Effector CD4-positive, alpha-beta T cell (primary cell): ENCODE results near the gene JSRP1.

ENCODE experiments used
- DNase-seq: peaks from one replicate; pipeline ENCODE4 v3.0.0-alpha.2; 2020

Gene JSRP1

DNA sequence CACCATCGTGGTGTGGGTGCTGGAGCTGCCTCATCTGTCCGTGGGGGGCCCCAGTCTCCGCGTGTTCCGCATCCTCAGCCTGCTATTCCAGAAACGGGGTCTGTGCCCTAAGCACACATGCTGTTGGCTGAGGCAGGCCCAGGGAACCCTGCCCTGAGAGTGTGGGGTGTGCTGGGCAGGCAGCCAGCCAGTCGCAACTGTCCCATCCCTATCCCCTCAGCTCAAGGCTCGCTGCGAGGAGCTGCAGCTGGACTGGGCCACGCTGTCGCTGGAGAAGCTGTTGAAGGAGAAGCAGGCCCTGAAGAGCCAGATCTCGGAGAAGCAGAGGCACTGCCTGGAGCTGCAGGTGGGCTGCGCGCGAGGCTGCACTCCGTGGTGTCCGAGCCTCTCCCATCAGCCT, 42.0 kb downstream of the JSRP1 start:
- DNase-seq, result no peak

DNA sequence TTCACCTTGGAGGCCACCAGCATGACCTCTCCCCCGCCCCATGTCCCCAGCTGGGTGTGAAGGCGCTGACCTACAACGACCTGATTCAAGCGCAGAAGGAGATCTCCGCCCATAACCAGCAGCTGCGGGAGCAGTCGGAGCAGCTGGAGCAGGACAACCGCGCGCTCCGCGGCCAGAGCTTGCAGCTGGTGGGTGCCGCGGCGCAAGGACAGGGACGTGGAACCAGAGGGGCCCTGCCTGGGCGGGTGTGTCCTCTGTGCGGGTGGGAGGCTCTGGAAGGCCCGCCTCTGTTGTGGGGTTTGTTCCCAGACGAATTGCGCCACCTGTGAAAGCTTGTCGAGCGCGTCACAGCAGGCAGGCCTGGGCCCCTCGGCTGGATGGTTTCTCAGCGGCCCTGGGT, 42.4 kb downstream of the JSRP1 start:
- no peak for DNase-seq

DNA sequence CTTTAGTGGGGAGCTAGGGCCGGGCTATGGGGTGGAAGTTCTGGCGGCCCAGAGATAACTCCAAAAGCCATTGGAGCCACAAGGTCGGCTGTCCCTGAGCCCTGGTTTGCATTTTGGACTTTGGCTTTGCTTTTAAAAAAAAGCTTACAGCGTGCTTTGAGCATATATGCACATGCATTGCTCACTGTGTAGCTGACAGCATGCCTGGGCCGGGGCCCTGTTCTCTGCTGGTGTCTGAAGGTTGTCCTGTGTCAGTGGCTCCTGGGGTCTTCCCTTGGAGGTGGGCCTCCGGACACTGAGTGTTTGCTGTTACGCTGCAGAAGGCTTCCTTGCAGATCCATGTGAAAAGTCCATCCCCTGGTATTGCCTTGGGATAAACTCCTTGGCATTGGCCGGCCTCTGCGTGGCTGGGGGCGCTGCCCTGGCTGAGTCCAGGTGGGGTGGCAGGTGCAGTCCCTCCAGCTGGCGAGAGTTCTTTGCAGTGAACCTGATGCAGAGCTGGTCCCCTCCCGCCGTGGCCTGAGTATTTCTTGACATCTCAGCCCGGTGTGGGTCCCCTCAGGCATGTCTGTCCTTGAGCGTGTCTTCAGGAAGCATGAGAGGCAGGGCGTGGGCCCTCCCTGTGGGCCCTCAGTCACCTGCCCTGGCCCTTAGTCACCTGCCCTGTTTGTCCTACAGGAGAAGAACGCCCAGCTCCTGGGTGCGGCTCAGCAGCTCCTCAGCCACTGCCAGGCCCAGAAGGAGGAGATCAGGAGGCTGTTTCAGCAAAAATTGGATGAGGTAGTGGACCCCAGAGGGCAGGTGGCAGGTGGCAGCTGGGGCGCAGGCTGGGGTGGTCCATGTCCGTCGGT, 43.1 kb downstream of the JSRP1 start:
- DNase-seq, result no peak

DNA sequence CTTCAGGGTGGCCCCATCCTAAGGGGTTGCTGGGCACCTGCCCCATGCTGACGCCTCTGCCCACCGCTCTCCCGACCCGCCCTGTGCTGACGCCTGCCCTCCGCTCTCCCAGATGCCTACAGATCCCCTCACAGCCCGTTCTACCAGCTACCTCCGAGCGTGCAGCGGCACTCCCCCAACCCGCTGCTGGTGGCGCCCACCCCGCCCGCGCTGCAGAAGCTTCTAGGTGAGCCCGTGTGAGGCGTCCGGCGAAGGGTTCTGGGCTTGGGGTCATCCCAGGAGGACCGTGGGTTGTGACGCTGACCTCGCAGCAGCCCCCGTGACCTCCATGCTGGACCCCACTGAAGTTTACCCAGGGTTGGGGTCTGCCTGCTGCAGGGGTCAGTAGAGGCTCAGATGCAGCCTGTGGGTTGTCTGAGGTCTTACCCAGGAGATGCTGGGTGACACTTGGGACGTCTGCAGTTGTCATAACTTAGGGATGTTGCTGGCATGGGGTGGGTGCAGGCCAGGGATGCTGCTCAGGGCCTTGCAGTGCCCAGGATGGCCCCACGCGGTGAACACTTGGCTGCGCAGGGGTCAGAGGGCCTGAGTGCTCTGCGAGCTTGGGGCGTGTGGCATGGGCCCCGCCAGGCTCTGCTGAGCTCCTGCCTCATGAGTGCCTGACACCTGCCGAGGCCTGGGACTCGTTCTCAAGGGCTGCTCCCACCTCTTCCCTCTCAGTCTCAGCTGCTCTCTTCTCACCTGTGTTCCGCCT, 45.1 kb downstream of the JSRP1 start:
- DNase-seq, result no peak

DNA sequence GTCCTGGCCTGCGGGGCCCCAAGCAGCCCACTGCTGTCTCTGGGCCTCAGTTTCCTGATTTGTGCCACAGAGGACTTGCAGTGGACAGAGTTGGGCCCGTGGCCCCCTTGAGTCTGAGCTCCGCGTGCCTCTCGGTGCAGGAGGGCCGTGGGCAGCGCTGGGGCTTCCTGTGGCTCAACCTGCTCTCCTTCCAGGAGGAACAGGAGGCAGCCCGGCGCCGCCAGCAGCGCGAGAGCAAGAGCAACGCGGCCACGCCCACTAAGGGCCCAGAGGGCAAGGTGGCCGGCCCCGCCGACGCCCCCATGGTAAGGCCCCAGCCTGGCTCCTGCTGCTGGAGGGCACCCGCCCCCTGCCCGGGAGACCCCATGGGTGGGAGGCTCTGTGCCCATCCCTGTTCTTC, 46.0 kb downstream of the JSRP1 start:
- no peak for DNase-seq

DNA sequence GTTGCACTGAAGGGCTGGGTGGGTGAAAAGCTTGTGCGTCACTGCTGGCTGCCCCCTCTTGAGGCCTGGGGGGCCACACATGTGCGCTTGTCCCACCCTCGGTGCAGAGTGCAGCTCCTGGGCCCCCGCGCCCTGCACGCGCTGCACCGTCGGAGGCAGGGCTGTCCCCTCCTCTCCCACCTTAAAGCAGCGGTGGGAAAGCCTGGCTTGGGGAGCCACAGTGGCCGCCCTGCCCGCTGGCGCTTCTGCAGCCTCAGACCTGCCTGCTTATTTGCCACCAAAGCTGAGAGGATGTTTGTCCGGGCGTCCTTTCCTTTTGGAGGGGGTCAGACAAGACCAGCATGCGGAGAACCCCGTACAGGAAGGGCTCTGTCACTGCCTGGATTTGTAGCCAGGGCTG, 46.8 kb downstream of the JSRP1 start:
- DNase-seq, result no peak

DNA sequence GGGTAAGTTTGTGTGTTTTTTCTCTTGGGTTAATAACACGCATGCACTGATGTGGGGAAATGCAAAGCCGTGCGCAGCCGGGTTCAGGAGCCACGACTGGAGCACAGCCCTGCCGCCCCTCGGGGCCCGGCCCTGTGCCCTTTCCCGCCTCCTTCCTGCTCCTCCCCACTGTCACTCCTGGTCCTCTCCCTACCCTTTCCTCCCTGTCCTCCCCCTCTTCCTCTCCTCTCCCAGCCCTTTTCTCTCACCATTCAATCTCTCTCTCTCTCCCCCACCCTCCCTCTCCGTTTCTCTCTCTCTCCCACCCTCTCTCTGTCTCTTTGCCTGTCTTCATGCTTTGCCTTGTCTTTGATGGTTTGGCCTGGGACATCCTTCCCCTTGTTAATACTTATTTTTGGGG, 47.2 kb downstream of the JSRP1 start:
- DNase-seq, result no peak

DNA sequence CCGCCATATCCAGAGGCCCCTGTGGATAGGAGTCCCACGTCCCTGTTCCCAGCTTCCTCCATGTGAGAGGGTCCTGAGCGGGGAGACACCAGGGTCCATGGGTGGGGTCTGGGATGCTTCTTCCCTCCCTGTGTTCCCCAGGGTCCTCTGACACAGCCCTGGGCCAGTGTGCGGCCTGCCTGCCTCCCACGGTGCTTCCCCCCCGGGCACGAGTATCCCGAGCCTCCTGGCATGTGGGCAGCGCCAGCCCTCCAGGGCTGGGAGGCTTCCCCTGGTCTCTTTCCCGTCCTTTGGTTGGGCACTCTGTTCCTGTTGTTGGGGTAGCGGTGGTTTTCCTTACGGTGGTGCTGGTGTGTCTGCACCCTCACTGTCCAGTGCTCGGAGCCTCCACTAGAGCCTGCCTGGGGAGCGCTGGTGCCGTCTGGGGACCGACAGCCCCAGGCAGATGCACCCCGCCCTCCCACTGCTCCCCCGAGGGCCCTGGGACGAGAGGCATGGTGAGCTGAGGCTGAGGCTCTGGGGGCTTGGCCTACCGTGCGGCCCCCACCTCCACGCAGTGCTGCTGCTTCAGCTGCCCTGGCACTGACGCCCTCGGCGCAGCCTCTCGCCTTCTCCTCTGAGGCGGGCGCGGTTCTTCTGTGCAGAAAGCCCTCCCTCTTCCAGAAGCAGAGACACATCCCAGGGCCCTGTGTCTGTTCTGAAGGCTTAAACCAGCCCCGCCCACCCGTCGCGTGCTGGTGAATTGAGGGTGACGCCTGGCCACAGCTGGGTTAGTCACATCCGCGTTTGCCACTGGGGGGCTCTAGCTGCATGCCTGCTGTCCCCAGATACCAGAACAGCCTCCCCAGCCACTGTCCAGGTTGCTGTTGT, 48.0 kb downstream of the JSRP1 start:
- DNase-seq, result no peak

DNA sequence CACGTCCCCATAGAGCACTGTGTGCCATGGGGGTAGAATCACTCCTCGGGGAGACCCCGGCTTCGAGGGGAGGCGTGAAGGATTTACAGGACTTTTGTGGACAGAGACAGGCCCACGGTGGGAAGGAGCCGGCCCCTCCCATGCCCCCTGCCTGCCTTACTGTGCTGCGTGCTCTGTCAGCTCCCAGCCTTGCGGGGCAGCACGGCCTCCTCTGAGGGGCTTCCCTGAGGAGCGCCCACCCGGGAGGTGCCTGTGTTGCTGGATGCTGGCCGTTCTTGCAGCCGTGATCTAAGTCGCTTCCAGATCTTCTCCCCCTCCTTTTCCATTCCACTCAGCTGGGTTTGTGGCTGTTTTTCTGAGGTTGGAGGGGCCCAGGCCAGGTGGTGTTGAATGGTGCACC, 49.2 kb downstream of the JSRP1 start:
- no peak for DNase-seq

DNA sequence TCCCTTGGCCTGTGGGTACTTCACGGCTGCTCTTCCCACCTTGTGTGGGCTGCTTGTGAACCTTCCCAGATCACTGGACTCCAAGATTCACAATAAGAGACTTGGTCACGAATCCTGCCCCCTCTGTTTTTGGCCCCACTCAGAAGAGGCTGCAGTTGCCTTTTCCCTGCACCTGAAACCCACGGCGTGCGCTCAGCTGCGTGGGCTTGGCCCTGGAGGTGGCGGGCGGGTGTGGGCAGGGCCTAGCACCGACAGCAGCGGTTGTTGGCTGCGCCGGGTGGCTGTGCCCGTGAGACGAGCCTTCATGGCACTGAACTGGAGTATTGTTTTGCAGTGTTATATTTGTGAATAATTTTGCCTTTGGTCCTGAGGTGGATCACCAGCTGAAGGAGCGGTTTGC, 53.9 kb downstream of the JSRP1 start:
- no peak for DNase-seq
